ENCODE data around the gene ZNF654. TPM values are rescaled to one million over a fixed set of nuclear protein-coding genes. Genes with fewer than 3 reads are reported as not detected.

ZNF654 gene
- total and polyA plus RNA-seq, 9 of the 15 experiments (the other 6 are each of a cell fraction or from before 2014, with no cell fraction given): 2.4 to 8.6 (median 5.1) TPM

- no peak for TF ChIP-seq TAF7 (tag; IDR thresholded peaks at IDR 0.05)
- no peak for TF ChIP-seq RBM25 (IDR thresholded peaks at IDR 0.05; ENCODE audit: low read depth, low read length, severe bottlenecking)
- peak; percentile 93 to 99 (median 98) for TF ChIP-seq ZBTB11 (CRISPR knock-in tag; IDR thresholded peaks at IDR 0.05)
- no peak for TF ChIP-seq ZSCAN29 (IDR thresholded peaks at IDR 0.05)
- no peak for TF ChIP-seq ZBTB17 (CRISPR knock-in tag; IDR thresholded peaks at IDR 0.05)
- TF ChIP-seq KAT2B (IDR thresholded peaks at IDR 0.05; ENCODE audit: low read depth, low read length): no peak
- TF ChIP-seq ZNF184 (CRISPR knock-in tag; IDR thresholded peaks at IDR 0.05): no peak
- TF ChIP-seq POLR2AphosphoS2 (IDR thresholded peaks at IDR 0.05; ENCODE audit: low read length): no peak
- peak; percentile 89 for TF ChIP-seq ELF1 (tag; IDR thresholded peaks at IDR 0.05)
- TF ChIP-seq CBFB (CRISPR knock-in tag; IDR thresholded peaks at IDR 0.05): no peak
- TF ChIP-seq PHB2 (IDR thresholded peaks at IDR 0.05; ENCODE audit: low read depth): no peak
- TF ChIP-seq HMG20A (CRISPR knock-in tag; conservative IDR thresholded peaks at IDR 0.05): no peak
- no peak for TF ChIP-seq RUNX1 (IDR thresholded peaks at IDR 0.05; ENCODE audit: low read depth)
- no peak for TF ChIP-seq ZBTB34 (CRISPR knock-in tag; IDR thresholded peaks at IDR 0.05)
- peak; percentile 65 for TF ChIP-seq CCNT2 (IDR thresholded peaks at IDR 0.05; ENCODE audit: borderline replicate concordance, extremely low read depth, insufficient read length, low read depth, low read length)
- no peak for TF ChIP-seq MXI1 (IDR thresholded peaks at IDR 0.05; ENCODE audit: low read depth, low read length)
- TF ChIP-seq ARHGAP35 (IDR thresholded peaks at IDR 0.05; ENCODE audit: partially characterized antibody): no peak
- 0 out of 2 replicates have a peak, but pooled peaks have one; percentile 4 for TF ChIP-seq TCF3 (CRISPR knock-in tag; IDR thresholded peaks at IDR 0.05)
- peak; percentile 72; the same call in 1 of the 2 replicates for TF ChIP-seq ZNF395 (CRISPR knock-in tag; IDR thresholded peaks at IDR 0.05)
- no peak for TF ChIP-seq SMAD3 (CRISPR knock-in tag; conservative IDR thresholded peaks at IDR 0.05)
Observed at GRCh38 chr3:88149509-88150362, 90.7 kb downstream of the ZNF654 start, which contains the start of gene C3orf38 (continued).

Measured in K562 (cell line).